ENCODE measurements around the gene FBXO8. TPM values are rescaled to one million over a fixed set of nuclear protein-coding genes. Genes with fewer than 3 reads are reported as not detected.

The FBXO8 gene
- total and polyA plus RNA-seq, 2 of the 4 experiments (the other 2 are of a cell fraction) = 11.3 to 25.6 TPM

DNA sequence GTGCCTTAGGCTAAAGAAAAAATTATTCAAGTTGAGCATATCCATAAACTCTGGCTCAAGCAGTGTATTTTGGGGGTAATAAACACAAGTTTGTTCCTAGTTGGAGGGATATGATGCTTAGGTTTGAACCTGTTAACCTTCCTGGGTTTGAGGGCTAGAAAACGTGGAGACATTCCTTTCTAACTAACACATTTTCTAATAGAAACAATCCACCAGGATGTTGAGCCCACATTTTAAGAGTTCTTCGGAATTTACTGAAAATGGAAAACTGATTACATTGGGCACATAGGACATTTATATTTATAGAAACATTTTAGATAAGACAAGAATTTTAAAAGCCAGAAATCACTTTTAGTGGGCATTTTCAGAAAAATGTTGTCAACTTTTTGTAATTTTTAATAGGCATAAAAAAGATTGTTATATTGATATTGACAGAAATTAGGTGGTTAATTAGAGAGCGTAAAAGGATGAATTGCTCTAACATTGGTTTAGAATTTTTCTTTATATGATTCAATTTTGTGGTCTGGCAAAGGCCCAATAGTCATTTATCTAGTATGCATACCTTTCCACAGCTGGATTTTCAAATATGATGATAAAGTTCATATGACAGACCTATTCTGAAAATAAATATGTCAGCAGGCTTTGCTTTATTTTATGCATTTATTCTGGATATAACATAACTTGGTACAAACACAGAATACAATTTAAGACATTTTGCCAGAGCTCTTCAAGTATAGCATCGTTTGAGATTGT lies 49.5 kb upstream of the FBXO8 start:
- no peak overlapping the region for H3K27ac ChIP-seq (ENCODE audit: insufficient read depth, low read length)
- TF ChIP-seq SMC3 (IDR thresholded peaks at IDR 0.05; ENCODE audit: low read depth, low read length) (no peak), CEBPB (IDR thresholded peaks at IDR 0.05; ENCODE audit: low read depth, low read length) (no peak), ELK1 (IDR thresholded peaks at IDR 0.05; ENCODE audit: borderline replicate concordance, low read depth, low read length) (no peak), CHD1 (IDR thresholded peaks at IDR 0.05; ENCODE audit: low read depth, low read length) (no peak), RFX5 (IDR thresholded peaks at IDR 0.05; ENCODE audit: low read depth, low read length) (no peak), MAZ (IDR thresholded peaks at IDR 0.05; ENCODE audit: borderline replicate concordance, low read depth, low read length) (no peak), MAFK (IDR thresholded peaks at IDR 0.05; ENCODE audit: low read depth, low read length) (no peak), POLR2A (IDR thresholded peaks at IDR 0.05; ENCODE audit: low read depth, low read length) (no peak), NFE2L2 (IDR thresholded peaks at IDR 0.05; ENCODE audit: low read depth, low read length) (no peak), BHLHE40 (IDR thresholded peaks at IDR 0.05; ENCODE audit: low read depth, low read length) (no peak), MXI1 (IDR thresholded peaks at IDR 0.05; ENCODE audit: borderline replicate concordance, low read depth, low read length) (no peak), CTCF (conservative IDR thresholded peaks at IDR 0.05; ENCODE audit: low read depth, low read length) (no peak), RCOR1 (IDR thresholded peaks at IDR 0.05; ENCODE audit: insufficient replicate concordance, low read length) (no peak), FOS (IDR thresholded peaks at IDR 0.05; ENCODE audit: low read depth, low read length) (no peak), RAD21 (IDR thresholded peaks at IDR 0.05; ENCODE audit: low read length) (no peak)
- TF ChIP-seq, protein P1, sequence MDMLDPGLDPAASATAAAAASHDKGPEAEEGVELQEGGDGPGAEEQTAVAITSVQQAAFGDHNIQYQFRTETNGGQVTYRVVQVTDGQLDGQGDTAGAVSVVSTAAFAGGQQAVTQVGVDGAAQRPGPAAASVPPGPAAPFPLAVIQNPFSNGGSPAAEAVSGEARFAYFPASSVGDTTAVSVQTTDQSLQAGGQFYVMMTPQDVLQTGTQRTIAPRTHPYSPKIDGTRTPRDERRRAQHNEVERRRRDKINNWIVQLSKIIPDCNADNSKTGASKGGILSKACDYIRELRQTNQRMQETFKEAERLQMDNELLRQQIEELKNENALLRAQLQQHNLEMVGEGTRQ (IDR thresholded peaks at IDR 0.05; ENCODE audit: low read depth, low read length) = no peak
- H2BK5ac ChIP-seq (ENCODE audit: low read depth, low read length, poor library complexity, severe bottlenecking) = no peak overlapping the region
- no TSS peak for BruUV-seq (replicated peaks)
- no peak overlapping the region for H3K14ac ChIP-seq (replicated peaks; ENCODE audit: low read depth, low read length)
- H3K9me1 ChIP-seq (ENCODE audit: insufficient read depth, low read length) = no peaks in the 10 kb centered on the region; the same call in 1 of the 2 replicates
- no peaks in the 10 kb centered on the region for H3K36me3 ChIP-seq (ENCODE audit: control insufficient read depth, insufficient read depth, low read length)
- no peak overlapping the region for H4K91ac ChIP-seq (ENCODE audit: insufficient read depth, low read depth, low read length)
- no peak overlapping the region for H2AFZ ChIP-seq (replicated peaks; ENCODE audit: low read length, poor library complexity)
- ATAC-seq (ENCODE audit: low read depth) = no peak
- no peak overlapping the region for H2BK15ac ChIP-seq (ENCODE audit: low read depth, low read length)
- CTCF ChIA-PET = no interaction called here
- no peak overlapping the region for H4K5ac ChIP-seq (ENCODE audit: low read depth, low read length)
- H4K20me1 ChIP-seq (ENCODE audit: insufficient read depth, low read length) = no peaks in the 10 kb centered on the region
- no peak overlapping the region for H2BK120ac ChIP-seq (ENCODE audit: low read depth, low read length)
- H3K9ac ChIP-seq (ENCODE audit: low read depth, low read length) = no peak overlapping the region
- no peak overlapping the region for H2AK9ac ChIP-seq (replicated peaks; ENCODE audit: low read depth, low read length, poor library complexity)
- DNase-seq = no peak
- H3K18ac ChIP-seq (ENCODE audit: low read depth, low read length) = no peak overlapping the region
- H3K4ac ChIP-seq (ENCODE audit: low read depth, low read length) = no peak overlapping the region
- H3K4me2 ChIP-seq (ENCODE audit: low read depth, low read length) = no peak overlapping the region
- H3K27me3 ChIP-seq (ENCODE audit: control insufficient read depth, insufficient read depth, low read length) = no peaks in the 10 kb centered on the region
- dilution Hi-C loops (cut with HindIII; ENCODE audit: low sequenced_read_pairs, unreplicated experiment) (no loop called here), in situ Hi-C loops (cut with MboI; ENCODE audit: low sequenced_read_pairs) (no loop called here), intact Hi-C loops (cut with micrococcal nuclease) (no loop called here)
- no peak overlapping the region for H2BK20ac ChIP-seq (ENCODE audit: low read depth, low read length)
- H3K79me1 ChIP-seq (ENCODE audit: low read depth in 1 of 2, low read length in 2 of 2) = no peaks in the 10 kb centered on the region
- H3K23ac ChIP-seq (ENCODE audit: low read depth, low read length) = no peak overlapping the region
- POLR2A ChIA-PET (ENCODE audit: unreplicated experiment) = no interaction called here
- no peak overlapping the region for H4K8ac ChIP-seq (ENCODE audit: low read depth in 2 of 2, low read length in 2 of 2)
- no peak overlapping the region for H2AK5ac ChIP-seq (ENCODE audit: low read depth, low read length)
- H3K4me3 ChIP-seq (ENCODE audit: insufficient read depth, low read depth, low read length) = no peak overlapping the region
- WGBS, 2 experiments (ENCODE audit: extremely low coverage in 2 of 2, insufficient read length in 1 of 2) = 100% methylated on average over 1 of the region's 4 CpGs; no CpG with 5 or more reads in 1 of the 2 experiments
- no peaks in the 10 kb centered on the region for H3K9me3 ChIP-seq (ENCODE audit: control insufficient read depth, insufficient read depth, low read length)
- no peaks in the 10 kb centered on the region for H3K4me1 ChIP-seq (ENCODE audit: control insufficient read depth, insufficient read depth, low read length)
- no peak overlapping the region for H3K56ac ChIP-seq (ENCODE audit: extremely low read depth, insufficient read depth, low read length)
